RWPE1 (cell line): ENCODE results near the gene TLDC2.
"Not testable (repeated sequence)": the region's sequence is repeated elsewhere in the genome, so short reads cannot be mapped to it uniquely, and the experiment has no call there.

ENCODE experiments used
- CTCF ChIA-PET: fragments of 350-600 bp; sonication (Branson Sonifier 250); formaldehyde crosslinking; extraction: SDS; loops from one replicate; lab custom pipeline; 2021; lab: Yijun Ruan, JAX
- POLR2A ChIA-PET: fragments of 400-600 bp; formaldehyde crosslinking; extraction: SDS; loops from one replicate; lab custom pipeline; 2020; ENCODE audit warnings: antibody characterized with exemption; ENCODE audit not compliant: low non-redundant PET; lab: Yijun Ruan, JAX
- DNase-seq: peaks from one replicate; pipeline ENCODE4 v3.0.0; 2012; ENCODE audit warnings: low spot score
- H3K27ac ChIP-seq: fragments of 450-650 bp; 2 replicates; pipeline ENCODE4 v1.5.1; 2017
- CTCF ChIP-seq: fragments of 450-650 bp; conservative IDR thresholded peaks from 2 replicates; pipeline ENCODE4 v1.5.1; 2017; ENCODE audit warnings: low read depth, mild to moderate bottlenecking

Gene TLDC2

GRCh38 chr20:36833275-36834020 is 42.5 kb upstream of the TLDC2 start:
- peak overlapping the region; percentile 97 for H3K27ac ChIP-seq
- CTCF ChIA-PET = interaction anchor here (0.6 to 1.1 kb wide), 3 partner anchors 12 to 131 kb away, joined by 3 to 9 read pairs (median 7); a partner anchor contains a TSS
- DNase-seq = no peak
- POLR2A ChIA-PET = no interaction called here
- no peak for TF ChIP-seq CTCF

- no peak for TF ChIP-seq CTCF
- H3K27ac ChIP-seq = peak overlapping the region; percentile 97
- POLR2A ChIA-PET = interaction anchor here (0.7 to 1.8 kb wide), 5 partner anchors 10 to 61 kb away, joined by 3 to 6 read pairs (median 4); partner anchors contain the start of gene DSN1
- CTCF ChIA-PET = interaction anchor here (0.5 to 2.8 kb wide), 8 partner anchors 12 to 168 kb away, joined by 3 to 12 read pairs (median 4); a partner anchor contains a TSS
- DNase-seq = no peak
Measured at GRCh38 chr20:36835025-36835424, 40.9 kb upstream of the TLDC2 start.

GRCh38 chr20:36835453-36836198 is 40.3 kb upstream of the TLDC2 start:
- DNase-seq = peak; percentile 100
- ChIA-PET CTCF (interaction anchor here (0.6 to 2.8 kb wide), 8 partner anchors 12 to 690 kb away, joined by 3 to 12 read pairs (median 4); a partner anchor contains a TSS), POLR2A (interaction anchor here (0.7 to 1.8 kb wide), 5 partner anchors 10 to 62 kb away, joined by 3 to 6 read pairs (median 4); partner anchors contain the start of gene DSN1)
- TF ChIP-seq CTCF = no peak
- H3K27ac ChIP-seq = peak overlapping the region; percentile 97

GRCh38 chr20:36836591-36837269 is 39.2 kb upstream of the TLDC2 start:
- ChIA-PET POLR2A (interaction anchor here (1.8 kb wide), 1 partner anchor 26 kb away, joined by 6 read pairs; no protein-coding TSS in a partner anchor), CTCF (interaction anchor here (0.6 to 2.8 kb wide), 7 partner anchors 10 to 50 kb away, joined by 3 to 12 read pairs (median 4); a partner anchor contains a TSS)
- no peak; the same call in 1 of the 2 replicates for TF ChIP-seq CTCF
- H3K27ac ChIP-seq = peak overlapping the region; percentile 97
- no peak for DNase-seq

GRCh38 chr20:36838376-36838775 is 37.6 kb upstream of the TLDC2 start:
- DNase-seq, POLR2A ChIA-PET: not testable (repeated sequence)
- H3K27ac ChIP-seq = peak overlapping the region; percentile 97
- CTCF ChIA-PET = interaction anchor here (0.7 to 1.4 kb wide), 4 partner anchors 20 to 123 kb away, joined by 3 to 5 read pairs (median 4); a partner anchor contains a TSS

- ChIA-PET CTCF (interaction anchor here (0.6 to 1.4 kb wide), 3 partner anchors 19 to 42 kb away, joined by 4 to 5 read pairs (median 5); a partner anchor contains a TSS), POLR2A (no interaction called here)
- TF ChIP-seq CTCF = no peak
- peak overlapping the region; percentile 97 for H3K27ac ChIP-seq
- no peak for DNase-seq
Measured at GRCh38 chr20:36839150-36839549, 36.8 kb upstream of the TLDC2 start.

GRCh38 chr20:36841030-36841429 is 34.9 kb upstream of the TLDC2 start:
- ChIA-PET POLR2A (interaction anchor here (0.7 kb wide), 1 partner anchor 13 kb away, joined by 12 read pairs; no protein-coding TSS in a partner anchor), CTCF (interaction anchor here (0.5 to 0.8 kb wide), 2 partner anchors 9 to 380 kb away, joined by 3 read pairs; no protein-coding TSS in a partner anchor)
- not testable (repeated sequence) for DNase-seq
- peak overlapping the region; percentile 97 for H3K27ac ChIP-seq
